ENCODE results near the gene FIP1L1. TPM values are rescaled to one million over a fixed set of nuclear protein-coding genes. Genes with fewer than 3 reads are reported as not detected.

Gene FIP1L1
- total RNA-seq, 1 experiment from 2014 or later: 47.6 TPM

- Mint-ChIP-seq H3K4me1 (no peaks in the 10 kb centered on the region), H3K27me3 (ENCODE audit: low read depth) (no peaks in the 10 kb centered on the region), H3K27ac (no peak overlapping the region), H3K36me3 (peaks cover 6% of the 10 kb centered on the region), H3K4me3 (no peak overlapping the region), H3K9me3 (no peaks in the 10 kb centered on the region)
- no peak for ATAC-seq
- no peak for TF ChIP-seq MYBL2 (CRISPR knock-in tag; IDR thresholded peaks at IDR 0.05)
- no peak for TF ChIP-seq ARID4B (CRISPR knock-in tag; IDR thresholded peaks at IDR 0.05; ENCODE audit: borderline replicate concordance)
- TF ChIP-seq MLX (CRISPR knock-in tag; IDR thresholded peaks at IDR 0.05): no peak
- no peak for TF ChIP-seq ATF1 (CRISPR knock-in tag; IDR thresholded peaks at IDR 0.05)
- no peak for DNase-seq (ENCODE audit: low spot score)
- ChIA-PET CTCF (no interaction called here), POLR2A (no interaction called here)
Measured at GRCh38 chr4:53421791-53422190, 44.4 kb downstream of the FIP1L1 start.

- Mint-ChIP-seq H3K4me3 (no peak overlapping the region), H3K36me3 (peaks cover 6% of the 10 kb centered on the region), H3K9me3 (no peaks in the 10 kb centered on the region), H3K4me1 (no peaks in the 10 kb centered on the region), H3K27me3 (ENCODE audit: low read depth) (no peaks in the 10 kb centered on the region), H3K27ac (no peak overlapping the region)
- ChIA-PET POLR2A (no interaction called here), CTCF (no interaction called here)
- DNase-seq (ENCODE audit: low spot score): no peak
- ATAC-seq: no peak
- no peak for TF ChIP-seq TP53 (CRISPR knock-in tag; IDR thresholded peaks at IDR 0.05)
- no peak for TF ChIP-seq ZNF425 (CRISPR knock-in tag; conservative IDR thresholded peaks at IDR 0.05)
- no peak for TF ChIP-seq ZNF671 (CRISPR knock-in tag; IDR thresholded peaks at IDR 0.05)
- no peak for TF ChIP-seq ZNF263 (CRISPR knock-in tag; IDR thresholded peaks at IDR 0.05; ENCODE audit: low read depth)
- TF ChIP-seq PREB (CRISPR knock-in tag; IDR thresholded peaks at IDR 0.05; ENCODE audit: borderline replicate concordance): no peak
- TF ChIP-seq OVOL2 (CRISPR knock-in tag; IDR thresholded peaks at IDR 0.05; ENCODE audit: borderline replicate concordance): no peak
- no peak for TF ChIP-seq SOX15 (CRISPR knock-in tag; IDR thresholded peaks at IDR 0.05)
- no peak for TF ChIP-seq KAT7 (CRISPR knock-in tag; IDR thresholded peaks at IDR 0.05; ENCODE audit: borderline replicate concordance)
- no peak for TF ChIP-seq ZNF317 (CRISPR knock-in tag; IDR thresholded peaks at IDR 0.05; ENCODE audit: borderline replicate concordance, low read depth)
- TF ChIP-seq ZNF512 (CRISPR knock-in tag; IDR thresholded peaks at IDR 0.05; ENCODE audit: borderline replicate concordance): no peak
- no peak for TF ChIP-seq FOXK1 (CRISPR knock-in tag; IDR thresholded peaks at IDR 0.05)
- no peak for TF ChIP-seq ESRRA (CRISPR knock-in tag; IDR thresholded peaks at IDR 0.05; ENCODE audit: borderline replicate concordance)
- no peak for TF ChIP-seq IRF2 (CRISPR knock-in tag; IDR thresholded peaks at IDR 0.05; ENCODE audit: borderline replicate concordance, low read depth)
- TF ChIP-seq ERG (CRISPR knock-in tag; IDR thresholded peaks at IDR 0.05): no peak
- TF ChIP-seq ATF1 (CRISPR knock-in tag; IDR thresholded peaks at IDR 0.05): no peak
- TF ChIP-seq ATF6 (CRISPR knock-in tag; IDR thresholded peaks at IDR 0.05): no peak
- no peak for TF ChIP-seq CREB1 (CRISPR knock-in tag; IDR thresholded peaks at IDR 0.05)
Measured at GRCh38 chr4:53422367-53422766, 44.9 kb downstream of the FIP1L1 start.

Measured in WTC11 (cell line).